B cell (primary cell): ENCODE data around the gene SRC. TPM values are rescaled to one million over a fixed set of nuclear protein-coding genes. Genes with fewer than 3 reads are reported as not detected.

Source experiments
- ATAC-seq: fragments of 200-7000 bp; cut with Tn5 transposase; one replicate; pipeline ENCODE4 v1.10.0; 2021; ENCODE audit warnings: low read depth, mild to moderate bottlenecking, moderate number of reproducible peaks, moderate library complexity
- CTCF ChIA-PET: fragments of 350-600 bp; sonication (Branson Sonifier 250); formaldehyde crosslinking; loops from one replicate; lab custom pipeline; 2021; ENCODE audit warnings: antibody characterized with exemption, inconsistent platforms; lab: Charles Lee
- POLR2A ChIA-PET: fragments of 350-600 bp; sonication (Branson Sonifier 250); formaldehyde crosslinking; loops from one replicate; lab custom pipeline; 2021; ENCODE audit warnings: antibody characterized with exemption; lab: Charles Lee
- DNase-seq: peaks from one replicate; pipeline ENCODE4 v3.0.0; 2013
- H2AFZ ChIP-seq: 2 replicates; pipeline ENCODE4 v1.6.1; 2012; ENCODE audit warnings: mild to moderate bottlenecking, low read depth, low read length; ENCODE audit not compliant: insufficient read depth, poor library complexity, severe bottlenecking
- H3K27ac ChIP-seq, 2 donors: 1 replicate in 1 of 2; 2 replicates in 1 of 2; pipeline ENCODE4 v1.5.1; 2012 to 2013; ENCODE audit warnings: low read length in 2 of 2, mild to moderate bottlenecking in 2 of 2, moderate library complexity in 1 of 2
- H3K27me3 ChIP-seq, 4 experiments: fragments of 200-600 bp in 1 of 4; sonication (generic) in 1 of 4; replicated peaks in 1 of 4; 1 replicate in 2 of 4; 2 replicates in 2 of 4; pipeline versions ENCODE4 v1.6.1 to v1.7.0; 2013 to 2016; ENCODE audit warnings: low read length in 3 of 4, mild to moderate bottlenecking in 2 of 4, mixed read lengths in 1 of 4, moderate library complexity in 1 of 4; ENCODE audit not compliant: insufficient read depth in 4 of 4, control insufficient read depth in 3 of 4; ENCODE audit errors: control extremely low read depth in 1 of 4
- H3K36me3 ChIP-seq, 2 experiments: replicated peaks in 1 of 2; 1 replicate in 1 of 2; 2 replicates in 1 of 2; pipeline versions ENCODE4 v1.6.1 to v1.7.1; 2013; ENCODE audit warnings: low read length in 1 of 2; ENCODE audit not compliant: insufficient read depth in 2 of 2, control insufficient read depth in 1 of 2; ENCODE audit errors: control extremely low read depth in 1 of 2, extremely low read depth in 1 of 2
- H3K4me1 ChIP-seq, 2 donors: fragments of 200-600 bp in 1 of 2; sonication (generic) in 1 of 2; 1 replicate in 1 of 2; 2 replicates in 1 of 2; pipeline versions ENCODE4 v1.5.1 to v1.6.1; 2013 to 2017; ENCODE audit warnings: low read length in 2 of 2; ENCODE audit not compliant: control insufficient read depth in 2 of 2, insufficient read depth in 2 of 2
- H3K4me2 ChIP-seq: replicated peaks from 2 replicates; pipeline ENCODE3; 2012; ENCODE audit warnings: mild to moderate bottlenecking, low read depth, low read length; ENCODE audit not compliant: poor library complexity, severe bottlenecking
- H3K4me3 ChIP-seq, 5 experiments: fragments of 200-600 bp in 1 of 5; sonication (generic) in 1 of 5; 1 replicate in 3 of 5; 2 replicates in 2 of 5; pipeline versions ENCODE4 v1.5.1 to v1.7.0; 2011 to 2016; ENCODE audit warnings: low read length in 4 of 5, mild to moderate bottlenecking in 4 of 5, low read depth in 2 of 5, control low read depth in 1 of 5, moderate library complexity in 1 of 5; ENCODE audit not compliant: insufficient read depth in 1 of 5; ENCODE audit errors: control extremely low read depth in 1 of 5, extremely low read depth in 1 of 5
- H3K79me2 ChIP-seq: fragments of 200-600 bp; sonication (generic); one replicate; pipeline ENCODE4 v1.6.0; 2016; ENCODE audit warnings: low read length; ENCODE audit not compliant: control insufficient read depth, insufficient read depth
- H3K9ac ChIP-seq: fragments of 200-600 bp; sonication (generic); 2 replicates; pipeline ENCODE4 v1.6.1; 2017; ENCODE audit warnings: mild to moderate bottlenecking, low read length, moderate library complexity
- H3K9me3 ChIP-seq, 3 donors: one replicate each; pipeline versions ENCODE4 v1.6.1 to v1.7.1; 2013; ENCODE audit warnings: low read length in 2 of 3; ENCODE audit not compliant: control insufficient read depth in 2 of 3, insufficient read depth in 1 of 3; ENCODE audit errors: control extremely low read depth in 1 of 3
- H4K20me1 ChIP-seq: 2 replicates; pipeline ENCODE4 v1.6.0; 2012; ENCODE audit warnings: mild to moderate bottlenecking, low read length; ENCODE audit not compliant: insufficient read depth, control insufficient read depth, poor library complexity, severe bottlenecking
- H3K27ac Mint-ChIP-seq: one replicate; pipeline ENCODE4 v1.8.0; 2021; ENCODE audit warnings: mixed read lengths
- H3K27me3 Mint-ChIP-seq: one replicate; pipeline ENCODE4 v1.8.0; 2021; ENCODE audit warnings: mixed read lengths
- H3K4me1 Mint-ChIP-seq: one replicate; pipeline ENCODE4 v1.8.0; 2021; ENCODE audit warnings: mixed read lengths
- H3K4me3 Mint-ChIP-seq: one replicate; pipeline ENCODE4 v1.8.0; 2021; ENCODE audit warnings: mixed read lengths
- H3K9me3 Mint-ChIP-seq: one replicate; pipeline ENCODE4 v1.8.0; 2022; ENCODE audit warnings: mixed read lengths; ENCODE audit not compliant: insufficient read depth
- EZH2 ChIP-seq: IDR thresholded peaks from 2 replicates; pipeline ENCODE4 v1.6.1; 2012; ENCODE audit warnings: borderline replicate concordance, low read depth, mild to moderate bottlenecking, moderate library complexity, low read length; ENCODE audit not compliant: insufficient read depth, poor library complexity, severe bottlenecking
- WGBS: methylation state at CpG from one replicate; pipeline ENCODE4 v1.1.5; 2013; ENCODE audit warnings: missing lambda C conversion rate; ENCODE audit not compliant: insufficient coverage; 5-methylcytosine and 5-hydroxymethylcytosine counted together
- intact Hi-C: fragments of 100-400 bp; cut with micrococcal nuclease; formaldehyde crosslinking; loops from one replicate; pipeline ENCODE4 v1.10.0; 2022
- polyA plus RNA-seq: library from polyadenylated mRNA; depleted of rRNA; stranded (reverse); fragments of >200 nt; gene quantifications from 2 replicates; pipeline ENCODE4 v1.2.3, GENCODE V29; 2012
- total RNA-seq, 2 donors: library from RNA; stranded (reverse); fragments of 120-200 nt in 1 of 2; gene quantifications; 1 replicate in 1 of 2; 2 replicates in 1 of 2; pipeline versions ENCODE4 v1.2.3 to v1.2.4, GENCODE V29; 2013 to 2022
- TF ChIP-seq, protein P1 (sequence below): fragments of 200-600 bp; IDR thresholded peaks from one replicate; pipeline ENCODE4 v1.8.0; 2022; ENCODE audit warnings: antibody characterized with exemption, mild to moderate bottlenecking

SRC gene
- total and polyA plus RNA-seq, 2 donors (not counting 1 experiment from before 2014, with no cell fraction given): 6.5 to 16.8 TPM

DNA sequence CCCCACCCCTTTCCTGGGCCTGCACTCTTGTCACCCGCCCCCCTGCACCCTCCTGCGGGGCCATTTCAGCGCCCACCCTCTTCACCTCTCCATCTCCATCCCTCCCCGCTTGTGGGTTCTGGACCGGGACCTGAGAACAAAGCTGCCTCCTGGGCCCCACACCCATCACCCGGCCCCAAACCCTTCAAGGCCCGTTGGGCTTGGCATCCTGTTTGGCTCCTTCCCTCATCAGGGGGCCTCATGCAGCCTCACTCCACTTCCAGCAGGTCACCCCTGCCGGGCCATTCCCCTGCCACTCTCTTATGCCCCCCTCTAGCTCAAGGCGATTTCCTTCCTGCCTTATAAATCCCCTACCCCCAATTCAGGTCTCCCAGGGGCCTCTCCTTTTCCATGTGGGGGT is 67.4 kb downstream of the SRC start:
- Histone ChIP-seq H3K9ac (no peak overlapping the region), H4K20me1 (no peaks in the 10 kb centered on the region), H3K27ac (no peak overlapping the region), H3K9me3 (no peaks in the 10 kb centered on the region), H3K36me3 (no peaks in the 10 kb centered on the region), H3K27me3 (peaks cover 0 to 4% (median 0%) of the 10 kb centered on the region in 4 experiments), H3K79me2 (no peaks in the 10 kb centered on the region), H3K4me3 (no peak overlapping the region), H2AFZ (no peak overlapping the region), H3K4me1 (peaks cover 26 to 32% of the 10 kb centered on the region in 2 donors), H3K4me2 (no peak overlapping the region)
- TF ChIP-seq EZH2: no peak
- WGBS: 58% methylated on average over 7 of the region's 9 CpGs
- intact Hi-C loops: no loop called here
- Mint-ChIP-seq H3K4me3 (peak overlapping the region; percentile 1), H3K27ac (no peak overlapping the region), H3K9me3 (no peaks in the 10 kb centered on the region), H3K4me1 (peaks cover 13% of the 10 kb centered on the region), H3K27me3 (peaks cover 7% of the 10 kb centered on the region)
- ChIA-PET POLR2A (no interaction called here), CTCF (interaction anchor here (0.6 to 1.5 kb wide), 3 partner anchors 29 to 121 kb away, joined by 3 to 4 read pairs (median 3); no protein-coding TSS in a partner anchor)
- no peak for ATAC-seq
- no peak for DNase-seq

DNA sequence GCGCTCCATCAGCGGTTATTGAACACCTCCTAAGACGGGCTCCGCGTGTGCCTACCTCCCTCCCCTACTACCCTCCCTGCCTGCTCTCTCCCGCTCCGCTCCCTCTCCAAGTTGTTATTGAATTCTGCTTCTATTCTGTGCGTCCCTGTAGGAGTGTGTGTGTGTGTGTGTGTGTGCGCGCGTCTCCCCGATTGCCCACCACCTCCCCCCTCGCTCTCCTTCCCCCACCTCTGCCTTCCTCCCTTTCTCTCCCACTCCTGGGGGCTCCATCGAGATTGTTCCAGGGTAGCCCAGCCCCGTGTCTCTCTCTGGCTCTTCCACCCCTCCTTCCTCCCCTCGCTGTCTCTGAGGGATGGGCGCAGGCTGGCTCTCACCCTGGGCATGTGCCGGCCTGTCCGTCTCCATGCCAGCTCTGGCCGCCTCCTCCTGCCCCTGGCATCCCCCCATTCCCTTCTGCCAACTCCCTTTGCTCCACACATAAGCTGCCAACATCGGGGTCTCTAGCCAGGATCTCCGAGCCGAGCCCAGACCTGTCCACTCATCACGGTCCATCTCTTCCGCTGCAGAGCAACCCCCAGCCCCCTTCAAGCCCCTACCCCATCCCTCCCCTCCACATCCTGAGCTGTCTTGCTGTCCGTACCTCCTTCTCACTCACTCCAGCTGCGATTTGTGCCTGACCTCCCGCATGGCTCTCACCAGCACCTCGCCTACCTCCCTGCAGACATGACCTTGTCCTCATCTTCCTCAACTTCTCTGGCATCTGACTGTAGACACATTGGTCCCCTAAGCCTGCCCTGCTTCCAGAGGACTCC is 68.5 kb downstream of the SRC start:
- DNase-seq (no peak), ATAC-seq (no peak)
- no peak overlapping the region for H3K4me3 ChIP-seq
- intact Hi-C loops: no loop called here
- H3K36me3 ChIP-seq: no peaks in the 10 kb centered on the region
- H3K79me2 ChIP-seq: no peaks in the 10 kb centered on the region
- no peak overlapping the region for H3K4me2 ChIP-seq
- H3K27ac Mint-ChIP-seq: no peak overlapping the region
- no peak overlapping the region for H3K9ac ChIP-seq
- ChIA-PET POLR2A (no interaction called here), CTCF (no interaction called here)
- H4K20me1 ChIP-seq: no peaks in the 10 kb centered on the region
- TF ChIP-seq EZH2: no peak
- TF ChIP-seq, protein P1, sequence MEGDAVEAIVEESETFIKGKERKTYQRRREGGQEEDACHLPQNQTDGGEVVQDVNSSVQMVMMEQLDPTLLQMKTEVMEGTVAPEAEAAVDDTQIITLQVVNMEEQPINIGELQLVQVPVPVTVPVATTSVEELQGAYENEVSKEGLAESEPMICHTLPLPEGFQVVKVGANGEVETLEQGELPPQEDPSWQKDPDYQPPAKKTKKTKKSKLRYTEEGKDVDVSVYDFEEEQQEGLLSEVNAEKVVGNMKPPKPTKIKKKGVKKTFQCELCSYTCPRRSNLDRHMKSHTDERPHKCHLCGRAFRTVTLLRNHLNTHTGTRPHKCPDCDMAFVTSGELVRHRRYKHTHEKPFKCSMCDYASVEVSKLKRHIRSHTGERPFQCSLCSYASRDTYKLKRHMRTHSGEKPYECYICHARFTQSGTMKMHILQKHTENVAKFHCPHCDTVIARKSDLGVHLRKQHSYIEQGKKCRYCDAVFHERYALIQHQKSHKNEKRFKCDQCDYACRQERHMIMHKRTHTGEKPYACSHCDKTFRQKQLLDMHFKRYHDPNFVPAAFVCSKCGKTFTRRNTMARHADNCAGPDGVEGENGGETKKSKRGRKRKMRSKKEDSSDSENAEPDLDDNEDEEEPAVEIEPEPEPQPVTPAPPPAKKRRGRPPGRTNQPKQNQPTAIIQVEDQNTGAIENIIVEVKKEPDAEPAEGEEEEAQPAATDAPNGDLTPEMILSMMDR: no peak
- no peaks in the 10 kb centered on the region for H3K9me3 Mint-ChIP-seq
- H3K4me3 Mint-ChIP-seq: no peak overlapping the region
- peaks cover 4% of the 10 kb centered on the region for H3K4me1 Mint-ChIP-seq
- H3K27me3 Mint-ChIP-seq: no peaks in the 10 kb centered on the region
- no peak overlapping the region for H2AFZ ChIP-seq
- no peak overlapping the region for H3K27ac ChIP-seq
- H3K27me3 ChIP-seq: no peaks in the 10 kb centered on the region
- no peaks in the 10 kb centered on the region for H3K9me3 ChIP-seq
- peaks cover 19 to 22% of the 10 kb centered on the region in 2 donors for H3K4me1 ChIP-seq
- WGBS: 97% methylated on average over 17 of the region's 29 CpGs
